Kidney epithelial cell (primary cell): Measurements from ENCODE around the gene KCNQ5. TPM values are rescaled to one million over a fixed set of nuclear protein-coding genes. Genes with fewer than 3 reads are reported as not detected.

ENCODE experiments used
- DNase-seq: peaks from one replicate; pipeline ENCODE4 v3.0.0-alpha.2; 2010; ENCODE audit warnings: low read depth
- H3K27me3 ChIP-seq: 2 replicates; pipeline ENCODE4 v1.6.0; 2011; ENCODE audit warnings: low read length; ENCODE audit not compliant: control insufficient read depth, insufficient read depth
- H3K36me3 ChIP-seq: 2 replicates; pipeline ENCODE4 v1.5.1; 2011; ENCODE audit warnings: low read length; ENCODE audit not compliant: control insufficient read depth, insufficient read depth
- H3K4me3 ChIP-seq: 2 replicates; pipeline ENCODE4 v1.5.1; 2011; ENCODE audit warnings: low read depth, mild to moderate bottlenecking, control low read depth, low read length
- CTCF ChIP-seq: IDR thresholded peaks from 2 replicates; pipeline ENCODE4 v1.5.1; 2011; ENCODE audit warnings: mild to moderate bottlenecking, moderate library complexity, low read length, control low read depth, inconsistent platforms; ENCODE audit not compliant: insufficient read depth, poor library complexity, severe bottlenecking
- total RNA-seq: library from RNA; depleted of rRNA; stranded (reverse); fragments of >200 nt; gene quantifications from 2 replicates; pipeline ENCODE4 v1.2.3, GENCODE V29; 2015

The KCNQ5 gene
- total RNA-seq, 1 donor from 2014 or later: 1.9 TPM

DNA sequence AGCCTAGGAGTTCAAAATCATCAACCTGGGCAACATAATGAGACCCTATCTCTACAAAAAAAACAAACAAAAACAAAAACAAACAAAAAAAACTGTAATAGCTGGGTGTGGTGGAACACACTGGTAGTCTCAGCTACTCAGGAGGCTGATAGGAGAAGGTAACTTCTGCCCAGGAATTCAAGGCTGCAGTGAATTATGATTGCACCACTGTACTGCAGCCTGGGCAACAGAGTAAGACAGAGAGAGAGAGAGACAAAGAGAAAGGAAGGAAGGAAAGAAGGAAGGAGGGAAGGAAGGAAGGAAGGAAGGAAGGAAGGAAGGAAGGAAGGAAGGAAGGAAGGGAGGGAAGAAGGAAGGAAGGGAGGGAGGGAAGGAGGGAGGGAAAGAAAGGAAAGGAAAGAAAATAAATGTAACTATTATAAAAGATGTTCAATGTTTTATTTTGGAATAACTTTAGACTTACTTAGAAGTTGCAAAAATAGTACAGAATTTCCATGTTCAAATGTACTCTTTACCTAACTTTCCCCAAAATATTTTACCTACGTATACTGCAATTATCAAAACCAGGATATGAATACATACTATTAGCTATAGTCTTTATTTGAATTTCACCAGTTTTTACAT is 428.2 kb downstream of the KCNQ5 start:
- TF ChIP-seq CTCF: no peak

GRCh38 chr6:73050706-73051105 is 428.8 kb downstream of the KCNQ5 start:
- Histone ChIP-seq H3K4me3 (no peak overlapping the region), H3K36me3 (no peaks in the 10 kb centered on the region), H3K27me3 (no peaks in the 10 kb centered on the region)
- no peak for DNase-seq
- TF ChIP-seq CTCF: no peak

More for the DNA sequence above, 428.2 kb downstream of the KCNQ5 start:
- H3K36me3 ChIP-seq: no peaks in the 10 kb centered on the region
- DNase-seq: no peak
- no peaks in the 10 kb centered on the region for H3K27me3 ChIP-seq
- no peak overlapping the region for H3K4me3 ChIP-seq

DNA sequence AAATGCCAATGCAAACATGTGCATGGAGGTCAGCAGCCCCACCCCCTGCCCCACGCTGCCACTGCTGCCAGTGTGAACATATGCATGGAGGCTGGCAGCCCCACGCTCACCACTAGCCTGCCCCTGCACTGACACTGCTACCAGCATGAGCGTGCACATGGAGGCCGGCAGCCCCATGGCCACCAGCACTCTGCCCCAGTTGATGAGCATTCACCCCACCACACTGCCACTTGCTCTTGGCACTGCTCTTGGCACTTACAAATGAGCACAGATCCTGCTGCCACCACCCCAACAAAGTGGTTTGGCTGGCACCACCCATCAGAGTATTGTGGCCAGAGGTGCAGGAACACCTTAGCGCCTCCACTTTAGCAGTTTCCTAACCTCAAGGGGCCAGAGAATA is 429.3 kb downstream of the KCNQ5 start:
- Histone ChIP-seq H3K27me3 (no peaks in the 10 kb centered on the region), H3K36me3 (no peaks in the 10 kb centered on the region), H3K4me3 (no peak overlapping the region)
- no peak for DNase-seq
- no peak for TF ChIP-seq CTCF

DNA sequence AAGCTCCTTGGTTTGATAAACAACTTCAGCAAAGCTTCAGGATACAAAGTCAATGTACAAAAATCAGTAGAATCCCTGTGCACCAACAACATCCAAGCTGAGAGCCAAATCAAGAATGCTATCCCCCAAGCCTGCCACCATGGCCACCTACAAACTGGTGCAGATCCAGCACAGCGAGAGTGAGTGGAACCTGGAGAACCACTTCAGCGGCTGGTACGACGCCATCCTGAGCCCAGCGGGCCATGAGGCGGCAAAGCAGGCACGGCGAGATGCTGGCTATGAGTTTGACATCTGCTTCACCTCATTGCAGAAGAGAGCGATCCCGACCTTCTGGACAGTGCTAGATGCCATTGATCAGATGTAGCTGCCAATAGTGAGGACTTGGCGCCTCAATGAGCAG is 433.1 kb downstream of the KCNQ5 start:
- no peak overlapping the region for H3K4me3 ChIP-seq
- DNase-seq: no peak
- H3K27me3 ChIP-seq: no peaks in the 10 kb centered on the region
- TF ChIP-seq CTCF: no peak
- no peaks in the 10 kb centered on the region for H3K36me3 ChIP-seq

DNA sequence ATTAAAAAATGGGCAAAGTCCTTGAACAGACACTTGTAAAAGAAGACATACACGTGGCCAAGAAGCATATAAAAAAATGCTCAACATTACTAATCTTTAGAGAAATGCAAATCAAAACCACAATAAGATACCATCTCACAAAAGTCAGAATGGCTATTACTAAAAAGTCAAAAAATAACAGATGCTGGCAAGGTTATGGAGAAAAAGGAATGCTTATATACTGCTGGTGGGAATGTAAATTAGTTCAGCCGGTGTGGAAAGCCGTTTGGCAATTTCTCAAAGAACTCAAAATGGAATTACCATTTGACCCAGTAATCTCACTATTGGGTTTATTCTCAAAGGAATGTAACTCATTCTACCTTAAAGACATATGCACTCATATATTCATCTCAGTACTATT is 436.9 kb downstream of the KCNQ5 start:
- no peak for TF ChIP-seq CTCF
- no peak for DNase-seq

DNA sequence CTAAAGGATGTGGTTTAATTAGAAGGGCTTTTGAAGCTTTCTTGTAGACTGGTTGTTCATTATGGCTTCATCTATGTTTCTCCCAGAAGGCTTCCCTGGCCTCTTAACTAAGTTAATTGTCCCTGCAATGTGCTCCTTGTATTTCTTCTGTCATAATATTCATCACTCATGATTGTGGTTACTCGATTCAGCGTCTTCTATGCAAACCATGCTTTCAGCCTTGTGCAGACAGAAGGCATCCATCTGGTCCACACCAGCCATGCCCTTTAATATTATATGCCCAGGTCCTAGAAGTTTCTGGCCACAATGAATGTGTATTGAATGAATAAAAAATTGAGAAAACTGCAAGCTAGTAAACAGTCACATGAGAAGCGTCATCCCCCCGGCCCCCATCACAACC is 440.3 kb downstream of the KCNQ5 start:
- no peaks in the 10 kb centered on the region for H3K36me3 ChIP-seq
- no peak for TF ChIP-seq CTCF
- H3K4me3 ChIP-seq: no peak overlapping the region
- DNase-seq: no peak
- H3K27me3 ChIP-seq: no peaks in the 10 kb centered on the region

More for the DNA sequence above, 436.9 kb downstream of the KCNQ5 start:
- no peaks in the 10 kb centered on the region for H3K27me3 ChIP-seq
- H3K36me3 ChIP-seq: no peaks in the 10 kb centered on the region
- no peak overlapping the region for H3K4me3 ChIP-seq
